ENCODE results near the gene GNB5.

GNB5 gene

DNA sequence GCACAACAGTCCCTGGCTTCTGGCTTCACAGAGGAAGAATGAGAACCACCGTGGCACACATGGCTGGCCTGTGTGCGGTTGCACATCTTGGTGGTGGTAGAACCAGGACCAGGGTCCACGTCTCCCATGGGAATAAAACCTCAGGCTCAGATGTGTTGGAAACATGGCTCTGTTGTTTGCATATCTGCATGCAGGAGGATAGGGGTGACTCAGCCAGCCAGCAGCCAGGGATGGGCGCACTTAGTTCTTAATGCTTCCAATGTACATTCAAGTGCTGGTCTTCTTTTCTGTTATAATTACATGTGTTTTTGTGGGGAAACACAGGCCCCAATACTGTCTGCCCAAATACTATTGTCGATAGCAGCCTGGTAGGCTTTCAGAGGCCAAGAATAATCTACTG, 42.8 kb downstream of the GNB5 start:
- Histone ChIP-seq H3K4me1 (ENCODE audit: control insufficient read depth, insufficient read depth, low read length) (peaks cover 30% of the 10 kb centered on the region), H3K27me3 (ENCODE audit: control insufficient read depth, insufficient read depth, low read length) (no peaks in the 10 kb centered on the region), H3K4me3 (ENCODE audit: low read length) (no peak overlapping the region), H3K36me3 (ENCODE audit: control insufficient read depth, insufficient read depth, low read length) (peaks cover 4% of the 10 kb centered on the region), H3K9ac (ENCODE audit: low read length) (no peak overlapping the region), H3K9me3 (ENCODE audit: control insufficient read depth, low read length) (no peaks in the 10 kb centered on the region)

DNA sequence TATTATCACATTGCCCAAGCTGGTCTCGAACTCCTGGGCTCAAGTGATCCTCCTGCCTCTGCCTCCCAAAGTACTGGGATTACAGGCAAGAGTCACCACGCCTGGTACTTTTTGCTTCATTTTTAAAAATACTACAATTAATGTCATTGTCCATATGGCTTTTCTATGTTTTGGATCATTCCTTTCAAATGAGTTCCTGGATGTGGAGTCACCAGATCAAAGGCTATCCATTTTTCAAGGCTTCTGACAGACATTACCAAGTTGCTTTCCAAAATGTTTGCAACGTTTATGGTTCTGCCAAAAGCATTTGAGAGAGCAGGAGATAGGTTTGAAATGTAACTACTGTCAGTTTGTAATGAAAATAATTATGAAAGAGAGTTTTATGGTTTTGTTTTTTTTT, 44.4 kb downstream of the GNB5 start:
- Histone ChIP-seq H3K9me3 (ENCODE audit: control insufficient read depth, low read length) (no peaks in the 10 kb centered on the region), H3K4me3 (ENCODE audit: low read length) (no peak overlapping the region), H3K27me3 (ENCODE audit: control insufficient read depth, insufficient read depth, low read length) (no peaks in the 10 kb centered on the region), H3K4me1 (ENCODE audit: control insufficient read depth, insufficient read depth, low read length) (peaks cover 30% of the 10 kb centered on the region), H3K9ac (ENCODE audit: low read length) (no peak overlapping the region), H3K36me3 (ENCODE audit: control insufficient read depth, insufficient read depth, low read length) (peaks cover 4% of the 10 kb centered on the region)

DNA sequence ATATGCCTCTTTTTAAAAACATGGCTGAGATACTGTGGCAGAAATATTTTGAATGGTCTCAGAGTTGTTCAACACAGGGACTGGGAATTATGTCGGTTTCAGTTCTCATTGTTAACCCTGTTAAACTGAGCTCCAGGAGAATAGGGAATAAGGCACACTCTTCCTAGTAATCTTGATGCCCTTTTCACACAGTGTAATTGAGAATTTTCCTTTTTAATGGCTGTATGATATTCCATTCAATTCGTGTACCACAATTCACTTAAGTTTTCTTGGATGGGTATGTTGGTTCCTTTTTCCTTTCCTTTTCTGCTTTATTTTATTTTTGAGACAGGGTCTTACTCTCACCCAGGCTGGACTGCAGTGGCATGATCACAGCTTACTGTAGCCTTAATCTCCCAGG, 44.9 kb downstream of the GNB5 start:
- H3K27me3 ChIP-seq (ENCODE audit: control insufficient read depth, insufficient read depth, low read length): no peaks in the 10 kb centered on the region
- no peak overlapping the region for H3K4me3 ChIP-seq (ENCODE audit: low read length)
- peaks cover 2% of the 10 kb centered on the region for H3K36me3 ChIP-seq (ENCODE audit: control insufficient read depth, insufficient read depth, low read length)
- no peaks in the 10 kb centered on the region for H3K9me3 ChIP-seq (ENCODE audit: control insufficient read depth, low read length)
- peaks cover 25% of the 10 kb centered on the region for H3K4me1 ChIP-seq (ENCODE audit: control insufficient read depth, insufficient read depth, low read length)
- no peak overlapping the region for H3K9ac ChIP-seq (ENCODE audit: low read length)

DNA sequence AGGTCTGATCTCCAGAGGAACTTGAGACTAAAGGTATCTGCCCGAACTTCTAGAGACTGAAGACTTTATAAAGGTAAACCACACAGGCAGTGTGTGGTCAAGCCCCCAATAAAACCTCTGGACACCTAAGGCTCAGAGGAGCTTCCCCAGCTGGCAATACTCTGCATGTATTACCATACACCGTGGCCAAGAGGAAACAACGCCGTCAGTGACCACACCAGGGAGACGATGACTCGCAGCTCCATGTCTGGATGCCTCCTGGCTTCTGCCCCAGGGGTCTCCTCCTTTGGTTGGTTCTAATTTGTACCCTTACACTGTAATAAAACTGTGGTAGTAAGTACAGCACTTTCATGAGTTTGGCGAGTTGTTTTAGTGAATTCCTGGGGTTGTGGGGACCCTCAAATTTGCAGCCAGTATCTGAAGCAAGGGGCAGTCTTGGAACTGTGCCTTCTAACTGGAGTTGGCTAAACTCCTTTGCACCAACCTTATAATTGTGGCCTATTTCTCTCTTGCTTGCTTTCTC, 46.5 kb downstream of the GNB5 start:
- Histone ChIP-seq H3K4me1 (ENCODE audit: control insufficient read depth, insufficient read depth, low read length) (peaks cover 14% of the 10 kb centered on the region), H3K27me3 (ENCODE audit: control insufficient read depth, insufficient read depth, low read length) (no peaks in the 10 kb centered on the region), H3K4me3 (ENCODE audit: low read length) (no peak overlapping the region), H3K36me3 (ENCODE audit: control insufficient read depth, insufficient read depth, low read length) (no peaks in the 10 kb centered on the region), H3K9me3 (ENCODE audit: control insufficient read depth, low read length) (no peaks in the 10 kb centered on the region), H3K9ac (ENCODE audit: low read length) (no peak overlapping the region)

DNA sequence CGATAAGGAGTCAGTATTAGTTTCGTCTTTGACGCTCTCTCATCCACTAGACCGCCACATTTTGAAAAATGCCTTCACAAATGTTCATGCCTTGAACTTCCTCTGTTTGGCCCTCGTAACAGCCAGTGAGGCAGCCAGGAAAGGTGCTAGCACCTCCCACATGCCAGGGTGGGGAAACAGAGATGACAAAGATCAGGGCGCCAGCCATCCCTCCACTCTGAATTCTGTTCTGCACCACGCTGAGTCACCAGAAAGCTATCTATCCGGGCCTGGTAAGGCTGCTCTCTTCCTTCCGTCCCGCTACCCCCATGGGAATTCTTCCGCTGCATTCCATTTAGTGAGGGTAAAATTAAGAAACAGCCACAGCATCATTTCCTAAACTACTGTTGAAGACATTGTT, 47.3 kb downstream of the GNB5 start:
- Histone ChIP-seq H3K9ac (ENCODE audit: low read length) (no peak overlapping the region), H3K4me1 (ENCODE audit: control insufficient read depth, insufficient read depth, low read length) (peaks cover 11% of the 10 kb centered on the region), H3K4me3 (ENCODE audit: low read length) (no peak overlapping the region), H3K9me3 (ENCODE audit: control insufficient read depth, low read length) (no peaks in the 10 kb centered on the region), H3K27me3 (ENCODE audit: control insufficient read depth, insufficient read depth, low read length) (no peaks in the 10 kb centered on the region), H3K36me3 (ENCODE audit: control insufficient read depth, insufficient read depth, low read length) (no peaks in the 10 kb centered on the region)

DNA sequence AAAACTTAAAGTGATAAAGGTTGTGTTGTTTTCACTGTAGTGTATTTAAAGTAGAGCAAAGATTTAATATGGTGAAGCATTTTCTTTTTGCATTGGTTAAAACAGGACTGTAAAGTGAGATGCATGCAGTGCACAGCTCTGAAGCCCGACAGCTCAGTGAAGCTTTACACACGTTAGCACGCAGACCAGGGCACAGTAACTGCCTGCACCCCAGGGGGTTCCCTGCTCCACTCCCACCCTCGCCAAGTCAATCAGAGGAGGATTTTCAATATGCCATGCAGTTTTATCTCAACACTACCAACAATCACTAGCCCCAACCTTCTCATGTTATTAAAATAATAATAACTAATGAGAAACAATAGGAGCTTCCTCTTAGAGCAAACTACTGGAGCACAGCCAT, 50.5 kb downstream of the GNB5 start:
- H3K4me3 ChIP-seq (ENCODE audit: low read length): no peak overlapping the region
- H3K36me3 ChIP-seq (ENCODE audit: control insufficient read depth, insufficient read depth, low read length): no peaks in the 10 kb centered on the region
- no peak overlapping the region for H3K9ac ChIP-seq (ENCODE audit: low read length)
- peaks cover 20% of the 10 kb centered on the region for H3K4me1 ChIP-seq (ENCODE audit: control insufficient read depth, insufficient read depth, low read length)
- no peaks in the 10 kb centered on the region for H3K27me3 ChIP-seq (ENCODE audit: control insufficient read depth, insufficient read depth, low read length)
- H3K9me3 ChIP-seq (ENCODE audit: control insufficient read depth, low read length): no peaks in the 10 kb centered on the region

DNA sequence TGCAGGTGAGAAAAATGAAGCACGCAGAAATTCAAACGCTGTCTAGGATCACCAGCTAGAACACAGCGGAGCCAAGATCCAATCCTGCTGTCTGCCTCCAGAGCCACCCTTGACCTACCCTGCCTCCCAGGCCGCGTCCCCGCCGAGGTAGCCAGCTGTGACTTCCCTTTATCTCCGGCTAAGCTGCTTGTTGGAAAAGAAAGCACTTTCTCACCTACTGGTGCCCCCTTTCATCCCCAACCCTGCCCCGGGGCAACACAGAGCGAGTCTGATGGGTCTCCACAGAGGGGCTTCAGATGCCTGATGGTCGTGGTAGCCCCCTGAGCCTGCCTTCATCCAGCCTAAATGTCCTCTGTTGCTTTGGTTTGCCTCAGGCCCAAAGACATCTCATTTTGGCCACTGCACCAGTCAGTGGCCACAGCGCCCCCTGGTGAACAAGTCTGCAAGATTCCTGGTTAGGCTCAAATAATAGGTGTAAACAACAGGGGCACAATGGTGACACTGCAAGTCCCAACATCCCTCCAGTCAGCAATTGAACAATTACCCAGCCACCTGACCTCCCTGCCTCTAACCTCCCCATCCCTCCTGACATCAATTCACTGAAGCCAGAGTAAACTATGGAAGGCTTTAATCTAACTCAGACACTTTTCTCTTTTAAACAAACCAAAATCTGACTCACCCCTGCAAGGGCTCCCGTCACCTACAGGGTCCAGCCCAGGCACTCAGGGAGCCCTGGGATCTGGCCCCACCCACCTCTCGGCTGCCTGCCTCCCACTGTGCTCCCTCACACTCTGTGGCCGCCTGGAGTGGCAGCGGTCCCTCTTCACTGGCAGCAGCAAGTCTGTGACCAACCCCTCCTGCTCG, 51.4 kb downstream of the GNB5 start:
- Histone ChIP-seq H3K9ac (ENCODE audit: low read length) (no peak overlapping the region), H3K27me3 (ENCODE audit: control insufficient read depth, insufficient read depth, low read length) (no peaks in the 10 kb centered on the region), H3K4me3 (ENCODE audit: low read length) (no peak overlapping the region), H3K36me3 (ENCODE audit: control insufficient read depth, insufficient read depth, low read length) (no peaks in the 10 kb centered on the region), H3K4me1 (ENCODE audit: control insufficient read depth, insufficient read depth, low read length) (peaks cover 20% of the 10 kb centered on the region), H3K9me3 (ENCODE audit: control insufficient read depth, low read length) (no peaks in the 10 kb centered on the region)

DNA sequence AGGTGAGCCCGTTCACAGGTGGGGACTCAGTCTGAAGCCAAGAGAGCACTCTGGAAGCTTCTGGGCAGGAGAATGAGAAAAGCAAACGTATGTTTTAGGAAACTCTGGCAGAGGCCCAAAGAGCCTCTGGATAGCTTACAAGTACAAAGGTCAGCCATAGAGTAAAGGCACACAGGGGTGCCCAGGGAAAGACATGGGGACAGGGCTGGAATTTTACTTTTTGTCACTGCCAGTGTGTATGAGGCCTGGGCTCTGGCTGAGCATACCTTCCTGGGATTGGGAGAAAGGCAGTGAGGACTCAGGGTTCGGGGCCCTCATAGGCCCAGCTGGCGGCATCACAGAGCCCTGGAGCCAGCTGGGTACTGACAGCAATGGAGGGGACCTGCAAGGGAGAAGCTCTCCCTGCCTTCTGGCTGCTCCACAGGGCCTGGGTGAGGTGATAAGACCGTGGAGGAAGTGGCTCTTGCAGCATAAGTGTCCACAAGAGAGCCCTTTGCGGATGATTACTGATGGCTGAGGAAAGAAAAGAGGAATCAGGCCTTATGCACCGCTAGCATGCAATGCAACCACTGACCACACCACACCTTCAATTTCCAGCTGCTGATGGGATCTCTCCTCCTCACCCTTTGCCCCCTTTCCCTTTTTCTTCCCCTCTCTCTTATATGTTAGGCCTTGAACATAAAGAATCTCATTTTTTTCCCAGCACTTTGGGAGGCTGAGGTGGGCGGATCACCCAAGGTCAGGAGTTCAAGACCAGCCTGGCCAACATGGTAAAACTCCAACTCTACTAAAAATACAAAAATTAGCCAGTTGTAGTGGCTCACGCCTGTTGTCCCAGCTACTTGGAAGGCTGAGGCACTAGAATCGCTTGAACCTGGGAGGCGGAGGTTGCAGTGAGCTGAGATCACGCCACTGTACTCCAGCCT, 53.5 kb downstream of the GNB5 start:
- Histone ChIP-seq H3K9ac (ENCODE audit: low read length) (no peak overlapping the region), H3K27me3 (ENCODE audit: control insufficient read depth, insufficient read depth, low read length) (no peaks in the 10 kb centered on the region), H3K9me3 (ENCODE audit: control insufficient read depth, low read length) (no peaks in the 10 kb centered on the region), H3K36me3 (ENCODE audit: control insufficient read depth, insufficient read depth, low read length) (no peaks in the 10 kb centered on the region), H3K4me1 (ENCODE audit: control insufficient read depth, insufficient read depth, low read length) (peaks cover 20% of the 10 kb centered on the region), H3K4me3 (ENCODE audit: low read length) (no peak overlapping the region)

DNA sequence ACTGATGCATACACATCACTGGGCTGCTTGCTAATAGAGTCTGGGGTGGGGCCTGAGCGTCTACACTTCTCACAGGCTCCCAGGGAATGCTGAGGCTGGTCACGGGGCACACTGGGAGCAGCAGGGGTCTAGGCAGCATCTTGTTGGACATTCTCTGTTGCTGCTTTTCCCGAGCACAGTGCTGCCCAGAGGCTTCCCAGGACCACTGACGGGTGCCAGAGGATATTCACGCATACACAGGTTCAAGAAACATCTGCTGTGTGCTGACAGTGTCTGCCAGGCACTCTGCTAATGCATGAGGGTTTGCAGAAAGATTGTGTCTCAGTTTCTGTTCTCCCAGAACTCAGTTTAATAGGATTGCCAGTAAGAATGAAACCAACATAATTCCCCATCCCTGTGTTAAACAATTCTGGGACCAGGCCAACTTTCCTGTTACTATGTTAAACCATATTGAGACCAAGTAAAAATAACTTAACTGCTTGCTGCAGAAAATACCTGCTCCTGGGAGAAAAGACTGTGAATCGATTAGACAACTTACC, 54.7 kb downstream of the GNB5 start:
- Histone ChIP-seq H3K9ac (ENCODE audit: low read length) (no peak overlapping the region), H3K27me3 (ENCODE audit: control insufficient read depth, insufficient read depth, low read length) (no peaks in the 10 kb centered on the region), H3K36me3 (ENCODE audit: control insufficient read depth, insufficient read depth, low read length) (no peaks in the 10 kb centered on the region), H3K4me1 (ENCODE audit: control insufficient read depth, insufficient read depth, low read length) (peaks cover 20% of the 10 kb centered on the region), H3K9me3 (ENCODE audit: control insufficient read depth, low read length) (no peaks in the 10 kb centered on the region), H3K4me3 (ENCODE audit: low read length) (no peak overlapping the region)

DNA sequence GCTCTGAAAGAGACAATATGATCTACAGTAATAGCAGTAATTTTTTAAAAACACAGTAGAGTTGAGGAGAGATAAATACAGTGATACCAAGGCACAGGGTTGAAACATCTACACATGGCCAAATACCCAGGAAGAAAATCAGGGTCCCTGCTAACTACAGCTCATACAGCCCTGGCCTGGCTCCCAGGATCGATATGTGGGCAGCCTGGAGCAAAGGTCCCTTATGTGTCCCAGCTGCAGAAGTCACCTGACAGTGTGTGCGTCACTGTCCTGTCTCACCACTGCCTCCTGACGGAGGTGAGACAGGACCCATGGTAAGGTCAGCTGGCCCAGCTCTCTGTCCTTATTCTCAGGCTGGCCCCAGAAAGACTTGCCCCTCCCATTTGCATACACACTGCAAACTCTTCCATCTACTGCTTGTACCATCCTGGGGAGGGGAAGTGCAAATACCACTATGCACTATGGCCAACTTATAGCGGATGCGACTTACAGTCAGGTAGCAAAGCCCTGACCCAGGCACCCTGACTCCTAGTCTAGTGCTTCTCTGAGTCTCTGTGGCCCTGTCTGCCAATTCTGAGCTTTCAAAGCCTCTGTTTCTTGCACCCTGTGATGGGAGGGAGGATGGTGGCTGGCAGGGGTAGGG, 56.6 kb downstream of the GNB5 start:
- Histone ChIP-seq H3K9ac (ENCODE audit: low read length) (no peak overlapping the region), H3K9me3 (ENCODE audit: control insufficient read depth, low read length) (no peaks in the 10 kb centered on the region), H3K36me3 (ENCODE audit: control insufficient read depth, insufficient read depth, low read length) (no peaks in the 10 kb centered on the region), H3K27me3 (ENCODE audit: control insufficient read depth, insufficient read depth, low read length) (no peaks in the 10 kb centered on the region), H3K4me1 (ENCODE audit: control insufficient read depth, insufficient read depth, low read length) (peaks cover 16% of the 10 kb centered on the region), H3K4me3 (ENCODE audit: low read length) (no peak overlapping the region)

DNA sequence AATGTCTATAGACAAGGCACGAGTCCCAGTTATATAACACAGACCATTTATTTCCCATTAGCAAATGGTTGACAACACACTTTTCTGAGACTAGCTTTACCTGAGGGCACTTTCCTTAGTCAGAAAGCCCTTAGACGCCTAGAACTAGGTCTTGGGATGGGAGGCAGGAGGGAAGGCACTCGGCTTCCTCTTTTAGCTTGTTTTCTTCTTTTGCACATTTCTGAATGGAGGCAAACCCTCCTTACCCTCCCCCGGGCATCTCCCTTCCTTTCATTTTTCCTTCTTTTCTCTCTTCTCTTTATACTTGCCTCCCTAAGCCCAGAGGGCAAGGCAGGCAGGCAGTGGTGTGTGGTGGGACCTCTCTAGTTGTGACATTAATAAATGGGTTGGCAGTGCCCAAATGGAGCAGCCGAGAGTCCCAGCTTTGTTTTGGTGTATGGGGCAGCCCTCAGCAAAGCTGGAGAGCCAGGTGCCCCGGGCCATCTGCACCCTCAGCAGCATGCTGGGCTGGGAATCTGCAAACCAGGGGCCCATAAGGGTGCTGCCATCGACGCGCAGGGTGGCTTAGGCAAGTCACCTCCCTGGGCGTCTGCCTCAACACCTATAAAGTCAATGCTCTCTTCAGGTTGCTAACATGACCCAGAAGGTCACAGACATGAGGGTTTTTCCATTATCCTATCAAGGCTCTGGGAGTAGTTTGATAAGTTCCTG, 57.5 kb downstream of the GNB5 start:
- no peak overlapping the region for H3K4me3 ChIP-seq (ENCODE audit: low read length)
- H3K9me3 ChIP-seq (ENCODE audit: control insufficient read depth, low read length): no peaks in the 10 kb centered on the region
- no peaks in the 10 kb centered on the region for H3K36me3 ChIP-seq (ENCODE audit: control insufficient read depth, insufficient read depth, low read length)
- no peak overlapping the region for H3K9ac ChIP-seq (ENCODE audit: low read length)
- no peaks in the 10 kb centered on the region for H3K27me3 ChIP-seq (ENCODE audit: control insufficient read depth, insufficient read depth, low read length)
- peaks cover 12% of the 10 kb centered on the region for H3K4me1 ChIP-seq (ENCODE audit: control insufficient read depth, insufficient read depth, low read length)
